Skin of body (tissue), 2 donors: ENCODE measurements around the gene EHF. TPM values are rescaled to one million over a fixed set of nuclear protein-coding genes. Genes with fewer than 3 reads are reported as not detected.

Experiments
- DNase-seq: peaks from one replicate; lab custom pipeline; 2025; lab: John Stamatoyannopoulos, UW
- total RNA-seq: library from RNA; depleted of rRNA; stranded (reverse); fragments of >200 nt; gene quantifications from one replicate; pipeline ENCODE4 v1.2.3, GENCODE V29; 2014

The EHF gene
- total RNA-seq, 1 donor from 2014 or later = 25.9 TPM

- no peak for DNase-seq
Observed at GRCh38 chr11:34623463-34623862, 2.6 kb downstream of the EHF start.

DNA sequence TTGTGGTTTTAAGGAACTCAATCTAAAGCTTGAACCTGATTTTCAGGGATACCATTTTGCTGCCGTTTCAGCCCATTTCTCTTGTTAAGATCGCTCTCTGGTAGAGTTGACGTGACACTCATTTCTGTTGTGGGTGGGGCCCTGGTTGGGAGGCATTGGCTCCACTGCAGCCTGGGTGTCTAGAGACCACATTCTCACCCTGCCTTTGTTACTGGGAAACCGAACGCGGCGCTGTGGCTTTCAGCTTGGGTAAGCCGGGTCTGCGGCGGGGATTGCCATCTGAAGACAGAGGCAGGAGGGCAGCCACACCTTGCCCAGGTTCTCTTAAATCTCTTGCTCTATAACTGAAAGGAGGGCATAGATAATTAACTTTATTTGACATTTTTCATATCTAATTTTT, 3.2 kb downstream of the EHF start:
- DNase-seq = no peak

DNA sequence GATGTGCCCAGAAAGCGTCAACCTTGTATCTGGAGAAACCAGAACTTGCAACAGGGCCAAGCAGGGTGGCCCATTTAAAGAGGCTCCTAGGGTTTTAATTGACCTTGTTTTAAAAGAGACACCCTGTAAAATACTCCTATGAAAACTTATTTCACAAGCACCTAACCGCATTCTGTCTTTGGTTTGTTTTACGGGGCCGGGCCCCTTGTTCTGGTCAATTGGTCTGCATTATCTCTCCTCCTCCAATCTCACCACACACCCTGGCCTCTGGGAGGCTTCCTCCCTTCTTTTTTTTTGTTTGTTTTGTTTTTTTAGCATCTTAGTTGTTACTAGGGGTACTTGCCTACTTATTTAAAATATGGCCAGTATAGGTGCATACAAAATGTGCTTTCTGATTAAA, 4.7 kb downstream of the EHF start:
- no peak for DNase-seq

DNA sequence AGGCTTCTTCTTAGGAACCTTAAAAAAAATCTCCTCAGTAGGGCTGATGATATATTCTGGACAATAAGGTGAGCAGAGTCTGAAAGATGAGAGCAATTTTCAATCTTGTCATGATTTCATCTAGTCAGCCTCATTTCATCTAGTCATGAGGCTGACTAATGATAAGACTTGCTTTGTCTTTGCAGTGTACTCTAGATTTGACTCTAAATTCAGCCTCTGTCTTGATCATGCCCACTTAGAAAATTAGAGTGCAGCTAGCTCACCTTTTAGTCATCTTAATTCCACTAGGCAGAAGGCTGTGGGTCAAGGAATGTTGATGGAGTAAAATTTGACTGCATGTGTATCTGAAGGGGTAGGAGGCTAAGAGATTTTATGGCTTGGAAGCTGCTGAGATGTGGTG, 5.5 kb downstream of the EHF start:
- DNase-seq = no peak

DNA sequence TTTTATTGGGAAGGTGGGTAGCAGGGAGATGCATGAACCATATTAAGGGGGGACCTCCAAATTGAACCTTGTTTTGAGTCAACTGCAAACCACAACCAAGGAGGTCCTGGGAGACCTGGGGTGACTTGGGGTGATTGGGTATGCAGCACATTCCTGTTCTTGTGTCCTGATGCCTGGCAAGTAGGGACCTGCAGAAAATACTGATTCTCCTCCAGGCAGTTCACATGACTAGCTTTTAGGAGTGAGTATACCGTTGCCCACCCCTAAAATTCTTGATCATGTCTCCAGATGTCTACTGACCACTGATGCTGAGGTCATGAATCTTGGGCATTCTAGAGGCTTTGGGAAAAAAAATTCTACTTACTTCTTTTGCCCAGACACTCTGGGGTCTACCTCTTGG, 6.3 kb downstream of the EHF start:
- DNase-seq = no peak

GRCh38 chr11:34629711-34630110, 8.8 kb downstream of the EHF start:
- no peak for DNase-seq

- no peak for DNase-seq
Observed at GRCh38 chr11:34630544-34630943, 9.7 kb downstream of the EHF start.

DNA sequence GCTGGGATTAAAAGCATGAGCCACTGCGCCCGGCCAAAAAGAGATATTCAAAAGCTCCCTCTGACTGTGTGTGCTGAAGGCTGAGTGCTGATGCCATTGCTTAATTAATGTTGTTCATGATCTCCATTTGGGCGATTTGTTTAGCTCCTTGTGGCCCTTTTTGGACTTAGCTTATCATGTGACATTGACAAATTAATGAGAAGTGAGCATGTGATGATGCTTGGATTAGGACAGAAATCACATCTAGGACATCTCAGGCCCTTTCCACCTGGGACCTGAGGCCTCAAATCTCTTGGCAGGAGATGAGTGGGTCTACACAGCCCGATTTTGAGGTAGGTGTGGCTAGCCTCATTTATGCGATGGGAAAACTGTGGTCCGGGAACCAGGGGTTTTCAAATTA, 10.4 kb downstream of the EHF start:
- no peak for DNase-seq

DNA sequence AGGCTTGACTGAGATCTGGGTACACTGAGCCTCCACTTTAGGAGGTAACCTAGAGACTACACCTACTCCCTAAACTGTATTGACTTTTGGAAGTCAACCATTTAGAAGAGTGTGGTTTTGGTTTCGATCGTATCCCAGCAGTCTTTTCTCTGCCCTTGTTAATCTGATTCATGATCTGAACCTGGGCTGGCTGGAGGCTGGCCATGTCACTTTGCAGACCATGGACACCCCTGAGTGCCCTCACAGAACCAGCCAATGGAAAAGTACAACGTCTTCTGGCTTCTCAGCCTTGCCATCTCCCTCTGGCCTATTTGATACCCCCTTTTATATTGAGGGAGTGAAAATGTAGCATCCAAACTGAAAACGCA, 10.8 kb downstream of the EHF start:
- no peak for DNase-seq

DNA sequence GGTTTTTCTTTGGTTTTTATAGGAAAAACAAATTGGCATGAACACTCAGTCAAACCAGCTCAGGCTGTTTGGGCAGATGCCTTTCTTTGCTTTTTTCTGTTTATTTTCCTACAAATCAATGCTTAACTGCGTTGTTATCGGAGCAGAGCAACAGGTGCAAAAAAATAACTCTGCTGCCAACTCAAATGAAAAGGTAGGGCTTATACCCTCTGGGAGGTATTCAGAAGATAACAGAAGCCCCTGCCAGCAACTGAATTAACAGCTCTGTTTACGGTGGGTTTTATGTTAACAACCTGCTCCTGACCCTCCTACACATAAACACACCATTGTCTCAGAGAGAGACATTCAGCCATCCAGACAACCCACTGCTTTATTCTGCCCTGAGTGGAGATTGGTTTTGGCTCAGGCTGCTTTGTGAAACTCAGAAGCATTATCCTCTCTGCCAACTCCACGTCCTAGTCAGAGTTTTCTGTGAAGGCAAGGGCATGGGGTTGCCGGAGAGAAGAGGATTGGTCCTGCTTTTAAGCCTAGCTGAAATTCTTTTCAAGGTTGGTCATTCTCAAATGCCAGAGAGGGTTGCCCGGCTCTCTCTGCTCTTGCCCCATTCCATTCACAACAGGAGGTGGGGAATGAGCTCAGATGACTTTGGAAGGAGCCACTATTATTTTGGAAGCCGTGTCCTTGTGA, 11.4 kb downstream of the EHF start:
- peak; percentile 9 for DNase-seq

- DNase-seq = no peak
Observed at GRCh38 chr11:34633640-34633989, 12.7 kb downstream of the EHF start.

DNA sequence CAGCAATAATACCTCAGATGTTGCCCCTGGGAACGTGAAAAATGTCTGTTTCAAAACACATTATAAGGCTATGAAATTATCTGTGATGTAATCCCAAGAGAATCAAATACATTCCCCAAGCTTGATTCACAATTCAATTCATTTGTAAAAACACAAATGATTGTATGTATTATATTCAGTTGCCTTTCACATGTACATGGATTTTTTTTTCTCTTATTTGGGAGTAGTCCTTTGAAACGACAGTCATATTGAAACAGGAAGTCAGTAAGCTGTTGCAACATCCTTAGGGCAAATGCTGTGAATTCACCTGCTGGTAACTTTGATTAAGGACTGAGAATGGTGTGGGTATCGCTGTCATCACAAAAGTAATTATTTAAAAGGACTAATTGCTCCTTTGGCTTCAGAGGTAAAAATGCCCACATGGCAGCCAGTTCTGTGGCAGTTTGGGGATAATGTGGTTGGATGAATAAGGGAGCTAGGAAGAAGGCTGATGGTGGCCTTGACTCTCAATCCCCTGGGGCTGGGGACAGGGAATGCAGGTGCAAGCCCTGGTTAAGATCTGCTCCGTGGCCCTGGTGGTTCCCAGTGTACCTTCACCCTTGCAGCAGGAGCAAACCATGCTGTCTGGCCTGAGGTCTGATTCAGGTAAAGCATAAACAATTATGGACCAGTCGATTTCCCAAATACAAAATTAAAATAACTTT, 13.2 kb downstream of the EHF start:
- no peak for DNase-seq

DNA sequence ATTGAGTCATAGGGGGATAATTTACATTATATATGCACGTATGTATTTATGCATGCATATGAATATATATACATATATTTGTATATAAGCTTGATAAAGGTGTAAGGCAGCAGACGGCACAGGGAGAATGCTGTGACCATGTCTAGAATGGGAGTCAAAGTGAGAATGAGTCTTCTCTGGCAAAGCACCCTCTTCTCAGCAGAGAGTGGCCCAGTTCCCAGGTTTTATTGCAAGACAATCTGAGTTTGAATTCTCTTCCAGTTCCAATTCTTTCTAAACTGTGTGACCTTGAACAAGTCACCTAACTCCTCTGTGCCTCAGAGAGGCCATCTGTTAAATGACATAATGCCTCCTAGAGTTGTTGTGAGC, 13.8 kb downstream of the EHF start:
- no peak for DNase-seq

- DNase-seq = no peak
Observed at GRCh38 chr11:34636127-34636526, 15.2 kb downstream of the EHF start.

- no peak for DNase-seq
Observed at GRCh38 chr11:34637303-34637702, 16.4 kb downstream of the EHF start.

DNA sequence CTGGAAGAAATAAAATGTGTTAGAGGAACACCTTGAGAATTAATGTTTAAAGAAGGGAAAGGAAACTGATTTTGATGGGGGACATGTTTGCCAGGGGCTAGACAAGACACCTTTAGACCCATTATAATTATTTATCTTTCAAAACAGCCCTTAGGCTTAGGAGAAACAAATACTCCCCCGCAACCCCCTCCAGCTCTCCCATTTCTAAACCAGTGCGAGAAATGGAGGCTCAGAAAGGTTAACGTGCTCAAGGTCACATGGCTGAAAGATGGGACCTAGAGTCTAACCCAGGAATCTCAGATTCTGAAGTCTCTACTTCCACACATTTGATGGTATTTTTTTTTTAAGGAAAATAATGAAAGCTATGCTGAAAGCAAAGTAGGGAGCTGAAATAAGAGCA, 18.0 kb downstream of the EHF start:
- DNase-seq = no peak

DNA sequence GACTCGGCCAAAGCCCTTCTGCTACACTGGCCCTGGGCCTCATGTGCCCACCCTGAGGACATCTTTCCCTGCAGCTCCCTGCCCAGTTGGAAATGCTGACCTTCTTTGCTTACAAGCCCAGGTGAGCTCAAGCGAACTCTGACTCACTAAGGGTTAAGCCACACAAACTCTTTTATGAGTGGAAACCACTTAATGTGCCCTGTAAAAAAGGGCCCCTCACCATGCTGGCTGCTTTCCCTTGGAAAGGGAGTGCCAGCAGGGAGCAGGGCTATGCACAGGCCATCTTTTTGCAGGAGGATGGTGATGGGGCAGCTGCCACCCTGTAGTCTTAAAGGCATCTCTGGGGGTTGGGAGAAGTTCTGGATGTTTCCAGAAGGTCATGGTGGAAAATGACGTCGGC, 18.7 kb downstream of the EHF start:
- DNase-seq = no peak

DNA sequence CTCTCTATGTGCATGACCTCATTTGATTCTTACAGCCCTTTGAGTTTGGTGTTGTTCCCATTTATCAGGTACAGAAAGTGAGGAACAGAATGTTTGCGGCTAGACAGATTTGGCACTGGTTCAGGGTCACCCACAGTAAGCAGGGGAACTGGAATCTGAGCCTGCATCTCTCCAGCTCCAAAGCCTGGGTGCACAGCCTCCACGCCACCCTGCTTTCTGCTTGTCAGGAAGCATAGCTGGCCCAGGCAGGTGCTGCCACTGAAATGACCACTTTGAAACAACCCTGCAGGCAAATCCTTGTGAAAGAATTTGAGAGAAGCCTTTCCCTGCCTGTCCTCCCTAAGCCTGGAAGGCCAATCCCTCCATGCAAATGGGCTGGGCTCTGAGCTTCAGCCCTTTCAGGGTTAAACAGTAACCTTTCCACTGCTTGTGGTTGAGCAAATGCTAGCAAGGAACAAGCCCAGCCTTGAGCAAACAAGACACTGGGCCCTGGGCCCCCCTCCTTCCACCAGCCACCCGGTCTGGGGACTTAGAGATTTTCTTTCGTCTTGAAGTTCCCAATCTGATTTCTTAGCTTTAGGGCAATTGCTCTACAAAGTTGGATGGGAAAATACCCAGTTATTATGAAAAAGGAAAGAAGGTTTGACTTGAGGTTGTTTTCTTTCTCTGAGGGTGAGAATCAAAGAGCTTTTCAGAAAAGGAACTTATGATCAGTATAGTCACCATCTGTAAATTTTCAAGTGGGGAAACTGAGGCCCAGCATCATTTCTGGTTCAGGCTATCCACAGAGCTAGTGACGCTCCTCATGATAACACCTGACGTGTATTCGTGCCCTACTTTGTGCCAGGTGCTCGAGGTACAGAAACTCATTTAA, 19.4 kb downstream of the EHF start:
- no peak for DNase-seq

- DNase-seq = no peak
Observed at GRCh38 chr11:34640924-34641275, 20.0 kb downstream of the EHF start.

DNA sequence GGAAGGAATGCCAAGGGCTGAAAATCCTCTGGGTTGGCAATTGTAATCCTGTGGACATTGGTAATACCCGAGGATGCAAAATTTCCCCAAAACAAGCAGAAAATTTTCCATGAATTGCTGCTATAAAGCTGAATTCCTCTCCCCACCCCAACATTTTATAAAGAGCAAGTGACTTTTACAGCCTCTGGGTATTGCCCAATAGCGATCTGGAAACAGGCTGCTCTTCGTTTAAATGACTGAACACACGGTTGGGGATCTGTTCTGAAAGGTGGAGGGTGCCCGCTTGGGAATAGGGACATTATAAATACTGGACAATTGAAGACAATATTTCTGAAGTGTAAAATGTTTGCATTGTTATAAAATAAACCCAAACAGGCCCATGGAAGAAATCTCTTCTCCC, 20.6 kb downstream of the EHF start:
- no peak for DNase-seq

GRCh38 chr11:34642001-34642554, 21.2 kb downstream of the EHF start:
- DNase-seq = no peak

DNA sequence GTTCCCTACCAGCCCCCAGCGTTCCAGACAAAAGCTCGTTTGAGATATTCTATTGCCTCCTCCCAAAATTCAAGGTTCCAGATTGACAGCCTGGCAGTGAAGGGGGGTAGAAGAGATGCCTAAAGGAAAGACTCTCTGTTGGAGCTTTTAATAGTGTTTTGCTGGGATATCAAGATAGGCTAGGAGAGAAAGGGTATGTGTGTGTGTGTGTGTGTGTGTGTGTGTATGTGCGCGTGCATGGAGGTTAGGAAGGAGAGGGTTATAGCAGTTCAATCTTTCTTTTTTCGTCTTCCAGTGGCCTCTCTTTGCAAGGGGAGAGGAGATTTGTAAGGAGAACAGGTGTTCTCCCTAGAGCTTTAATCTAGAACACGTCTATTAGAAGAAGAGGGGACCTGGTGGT, 22.0 kb downstream of the EHF start:
- DNase-seq = no peak
